ENCODE measurements around the gene UBXN1.
"Not testable (repeated sequence)": the region's sequence is repeated elsewhere in the genome, so short reads cannot be mapped to it uniquely, and the experiment has no call there.

Gene UBXN1

DNA sequence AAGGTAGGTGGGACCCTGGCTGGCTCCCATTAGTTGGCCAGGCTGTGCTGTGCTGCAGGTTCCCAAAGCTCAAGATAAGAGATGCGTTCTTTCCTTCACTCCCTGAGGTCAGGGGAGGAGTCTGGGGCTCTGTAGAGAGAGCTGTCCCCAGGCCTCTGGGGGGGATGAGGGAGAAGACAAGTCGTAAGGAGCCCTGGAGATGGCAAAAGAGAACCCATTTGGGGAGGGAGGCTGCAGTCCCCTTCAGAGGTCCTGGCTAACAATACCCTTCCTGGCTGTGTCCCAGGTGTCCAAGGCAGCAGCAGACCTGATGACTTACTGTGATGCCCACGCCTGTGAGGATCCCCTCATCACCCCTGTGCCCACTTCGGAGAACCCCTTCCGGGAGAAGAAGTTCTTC, 29.5 kb upstream of the UBXN1 start:
- no peak for DNase-seq

- DNase-seq, result no peak
Measured at GRCh38 chr11:62707277-62707861, 28.5 kb upstream of the UBXN1 start, which contains the start of the genes BSCL2 and GNG3. TSS of gene BSCL2 (minus strand) at chr11:62707424. CDS start at chr11:62707195, 229 bp downstream. TSS of gene GNG3 (plus strand) at chr11:62707676. CDS start at chr11:62708296, 620 bp downstream.

DNA sequence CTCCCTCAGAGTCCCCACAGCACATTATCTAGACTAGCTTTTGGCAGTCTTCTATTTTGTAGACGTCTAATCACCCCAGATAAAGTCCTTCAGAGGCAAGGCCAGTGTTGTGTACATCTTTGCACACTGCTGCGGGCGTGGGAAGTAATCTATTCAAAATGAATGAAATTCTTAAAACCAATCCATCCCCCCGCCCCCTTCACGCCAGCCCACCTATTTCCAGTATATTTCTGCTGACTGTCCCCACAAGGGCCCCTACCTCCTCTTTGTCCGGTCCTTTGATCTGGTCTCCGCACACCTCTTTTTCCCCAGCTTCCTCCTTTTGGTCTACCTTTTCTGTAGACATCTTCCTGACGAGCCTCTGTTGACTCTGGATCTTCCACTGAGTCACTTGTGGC, 28.0 kb upstream of the UBXN1 start:
- no peak for DNase-seq

GRCh38 chr11:62705880-62706849, 27.3 kb upstream of the UBXN1 start:
- DNase-seq, result peak; percentile 93 to 97

DNA sequence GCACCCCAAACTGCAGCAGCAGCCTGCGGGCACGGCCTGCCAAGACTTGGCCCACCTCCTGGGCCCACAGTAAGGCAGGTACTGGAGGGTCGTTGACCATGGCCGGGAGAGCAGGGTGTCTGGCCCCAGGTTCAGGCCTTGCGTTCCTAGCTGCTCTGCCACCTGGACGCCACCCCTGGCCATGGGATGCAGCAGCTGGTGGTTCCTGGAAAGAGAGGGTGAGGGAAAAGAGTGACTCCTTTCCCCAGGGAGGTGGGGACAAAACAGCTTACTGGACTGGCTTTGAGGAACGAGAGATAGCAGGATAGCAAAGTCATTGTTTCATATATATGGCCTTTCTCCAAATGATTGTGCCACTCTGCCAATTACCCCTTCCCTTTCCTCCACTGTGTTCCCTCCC, 26.5 kb upstream of the UBXN1 start:
- no peak for DNase-seq

- DNase-seq, result not testable (repeated sequence)
Measured at GRCh38 chr11:62703921-62704320, 25.0 kb upstream of the UBXN1 start.

- DNase-seq, result no peak
Measured at GRCh38 chr11:62702246-62702645, 23.4 kb upstream of the UBXN1 start.

GRCh38 chr11:62694455-62695167, 15.7 kb upstream of the UBXN1 start:
- DNase-seq, result peak; percentile 74 to 76

DNA sequence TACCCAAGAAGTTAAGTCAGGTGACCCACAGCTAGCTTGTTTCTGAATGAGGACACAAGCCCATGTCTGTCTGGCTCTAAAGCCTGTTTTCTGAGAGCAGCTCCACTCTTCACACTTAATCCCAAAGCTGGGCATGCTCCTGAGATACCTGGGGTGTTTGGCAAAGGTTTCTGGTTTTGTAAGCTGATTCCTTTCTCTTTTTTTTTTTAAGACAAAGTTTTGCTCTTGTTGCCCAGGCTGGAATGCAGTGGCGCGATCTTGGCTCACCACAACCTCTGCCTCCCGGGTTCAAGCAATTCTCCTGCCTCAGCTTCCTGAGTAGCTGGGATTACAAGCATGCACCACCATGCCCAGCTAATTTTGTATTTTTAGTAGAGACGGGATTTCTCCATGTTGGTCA, 14.8 kb upstream of the UBXN1 start:
- DNase-seq, result not testable (repeated sequence)

DNA sequence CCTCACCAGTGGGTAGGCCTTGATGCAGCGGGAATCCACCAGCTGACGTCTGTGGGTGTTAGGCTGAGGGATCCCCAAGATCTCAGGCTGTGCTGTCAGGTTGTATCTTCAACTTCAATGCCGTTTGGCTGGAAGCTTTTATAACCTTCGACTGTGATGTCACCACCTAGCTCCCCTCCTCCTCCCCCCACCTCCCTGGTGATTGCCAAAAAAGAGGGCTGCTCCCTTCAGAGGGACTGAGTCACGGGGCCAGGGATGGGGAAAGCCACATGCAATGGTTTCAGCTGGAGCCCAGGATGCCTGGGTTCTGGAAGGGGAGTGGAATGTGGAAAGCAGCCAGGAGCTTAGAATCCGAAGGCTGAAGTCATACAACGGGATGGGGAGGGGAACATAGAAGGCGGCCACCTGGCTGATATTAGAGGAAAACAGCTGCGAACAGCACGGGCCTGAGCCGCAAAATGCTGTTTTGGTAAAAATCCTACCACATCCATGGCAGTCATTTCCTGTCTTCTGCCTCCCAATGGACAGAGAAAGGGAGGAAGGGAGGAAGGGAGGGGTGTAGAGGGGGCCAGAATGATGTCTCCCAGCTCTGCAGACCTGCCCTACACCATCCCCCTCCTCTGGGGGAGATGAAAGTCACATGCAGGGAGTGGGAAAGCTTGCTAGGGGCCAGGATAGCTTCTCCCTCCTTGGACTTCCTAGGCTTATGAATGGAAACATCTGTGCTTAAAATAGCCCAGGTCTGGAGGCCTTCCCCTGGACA, 10.7 kb upstream of the UBXN1 start, which contains the start of gene LRRN4CL:
Gene LRRN4CL (minus strand): TSS at position 110 of the 763 bp plus-strand sequence. CDS start 1,022 bp downstream, outside the sequence.
- DNase-seq, result no peak

DNA sequence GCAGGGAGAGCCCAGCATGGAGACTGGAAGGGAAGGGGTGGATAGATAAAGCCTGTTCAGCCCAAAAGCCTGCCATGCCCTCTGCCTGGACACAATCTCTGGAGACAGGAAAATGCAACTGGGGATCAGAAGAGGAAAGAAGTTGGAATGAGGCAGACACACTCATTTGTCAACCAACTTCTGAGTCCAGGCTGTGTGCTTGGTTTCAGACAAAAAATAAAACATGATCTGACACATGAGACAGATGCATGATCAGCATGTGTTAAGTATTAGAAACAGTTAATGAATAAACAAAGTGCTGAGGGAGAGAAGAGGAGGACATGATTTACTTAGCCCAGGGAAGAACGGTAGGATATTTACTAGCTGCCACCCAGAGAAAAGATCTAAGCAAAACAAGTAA, 9.6 kb upstream of the UBXN1 start:
- DNase-seq, result no peak

DNA sequence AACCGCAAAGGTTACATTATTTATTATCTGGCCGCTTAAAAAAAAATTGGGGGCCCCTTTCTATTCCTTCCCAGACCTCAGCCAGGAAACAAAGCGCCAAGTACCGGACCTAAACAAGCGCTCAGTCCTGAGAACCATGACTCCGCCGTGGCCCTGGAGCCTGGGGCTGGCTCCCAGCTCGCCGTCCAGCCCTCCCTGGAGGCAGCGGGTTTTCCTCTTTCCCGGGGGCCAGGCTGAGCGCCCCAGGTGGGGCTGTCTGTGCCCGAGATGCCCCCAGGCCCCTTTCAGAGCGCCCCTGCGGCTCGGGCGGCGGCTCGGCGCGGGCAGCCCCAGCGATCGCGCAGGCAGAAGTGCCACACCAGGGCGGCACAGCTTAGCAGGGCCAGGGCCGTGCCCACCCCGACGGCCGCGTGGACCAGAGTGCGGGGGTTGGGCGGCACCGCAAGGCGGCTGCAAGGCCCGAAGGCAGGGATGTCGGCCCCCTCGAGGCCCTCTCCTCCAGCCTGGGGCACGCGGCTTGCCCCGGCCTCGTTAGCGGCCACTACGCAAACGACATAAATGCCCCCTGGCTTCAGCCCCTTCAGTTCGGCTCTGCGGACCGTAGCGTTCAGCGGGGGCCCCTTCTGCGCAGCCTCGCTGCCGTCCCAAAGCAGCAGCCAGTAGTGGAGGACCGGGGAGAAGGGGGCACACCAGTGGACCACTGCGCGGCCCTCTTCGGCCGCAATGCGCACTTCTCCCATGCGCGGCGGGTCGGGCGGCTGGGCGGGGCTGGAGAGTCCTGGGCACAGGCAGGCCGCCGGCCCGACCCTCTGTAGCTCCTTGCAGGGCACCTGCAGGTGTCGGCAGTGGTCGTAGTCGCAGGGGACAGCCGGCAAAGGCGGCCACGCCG, 8.9 kb upstream of the UBXN1 start:
- DNase-seq, result no peak

DNA sequence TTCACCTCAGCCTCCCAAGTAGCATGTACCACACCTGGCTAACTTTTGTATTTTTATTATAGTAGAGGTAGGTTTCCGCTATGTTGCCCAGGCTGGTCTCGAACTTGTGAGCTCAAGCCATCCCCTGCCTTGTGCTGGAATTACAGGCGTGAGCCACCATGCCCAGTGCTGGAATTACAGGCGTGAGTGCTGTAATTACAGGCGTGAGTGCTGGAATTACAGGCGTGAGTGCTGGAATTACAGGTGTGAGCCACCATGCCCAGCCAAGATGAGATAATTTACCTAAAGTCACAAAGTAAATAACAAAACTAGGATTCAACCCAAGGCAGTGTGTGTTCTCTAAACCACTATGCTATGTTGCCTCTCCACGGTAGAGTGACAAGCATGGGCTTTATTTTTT, 3.6 kb upstream of the UBXN1 start:
- DNase-seq, result no peak

- DNase-seq, result peak in 1 of 2 donors; percentile 25
Measured at GRCh38 chr11:62680825-62681240, 2.0 kb upstream of the UBXN1 start.

DNA sequence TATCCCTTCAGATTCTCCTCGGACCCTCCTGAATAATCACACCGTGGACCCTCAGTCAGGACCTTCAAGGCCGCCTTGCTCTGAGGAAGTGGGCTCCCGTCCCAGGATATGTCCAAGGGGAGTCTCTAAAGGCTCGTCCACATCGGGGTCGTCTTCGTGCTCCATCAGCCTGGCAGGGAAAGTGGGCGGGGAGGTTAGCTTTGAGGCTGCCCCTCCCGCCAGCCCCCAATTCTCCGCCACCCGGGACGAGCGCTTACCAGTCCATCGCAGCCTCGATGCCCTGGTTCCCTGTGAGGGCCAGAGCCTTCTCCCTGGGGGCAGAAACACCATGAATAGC, 472 bp downstream of the UBXN1 start:
- DNase-seq, result no peak

GRCh38 chr11:62677714-62678113, 1.2 kb downstream of the UBXN1 start:
- DNase-seq, result no peak

DNA sequence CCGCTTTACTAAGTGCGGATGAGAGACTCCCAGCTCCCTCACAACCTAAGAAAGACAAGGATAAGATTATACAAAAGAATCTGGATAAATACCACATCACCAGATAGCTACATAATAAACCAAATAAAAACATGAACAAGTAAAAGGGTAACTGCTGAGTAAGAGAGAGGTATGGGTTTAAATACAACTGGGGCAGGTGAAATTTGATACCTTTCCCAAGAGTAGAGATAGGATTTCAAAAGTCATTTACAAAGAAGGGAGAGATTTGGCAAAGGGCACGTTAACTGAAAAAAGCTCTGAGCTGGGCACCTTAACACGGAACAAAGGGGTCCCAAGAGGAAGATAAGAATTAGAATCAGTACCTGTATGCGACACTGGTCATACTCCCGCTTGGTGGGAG, 1.7 kb downstream of the UBXN1 start:
- no peak for DNase-seq

GRCh38 chr11:62676698-62677097, 2.2 kb downstream of the UBXN1 start:
- no peak for DNase-seq

GRCh38 chr11:62675415-62675814, 3.5 kb downstream of the UBXN1 start:
- not testable (repeated sequence) for DNase-seq

- DNase-seq, result no peak
Measured at GRCh38 chr11:62673196-62673525, 5.7 kb downstream of the UBXN1 start.

DNA sequence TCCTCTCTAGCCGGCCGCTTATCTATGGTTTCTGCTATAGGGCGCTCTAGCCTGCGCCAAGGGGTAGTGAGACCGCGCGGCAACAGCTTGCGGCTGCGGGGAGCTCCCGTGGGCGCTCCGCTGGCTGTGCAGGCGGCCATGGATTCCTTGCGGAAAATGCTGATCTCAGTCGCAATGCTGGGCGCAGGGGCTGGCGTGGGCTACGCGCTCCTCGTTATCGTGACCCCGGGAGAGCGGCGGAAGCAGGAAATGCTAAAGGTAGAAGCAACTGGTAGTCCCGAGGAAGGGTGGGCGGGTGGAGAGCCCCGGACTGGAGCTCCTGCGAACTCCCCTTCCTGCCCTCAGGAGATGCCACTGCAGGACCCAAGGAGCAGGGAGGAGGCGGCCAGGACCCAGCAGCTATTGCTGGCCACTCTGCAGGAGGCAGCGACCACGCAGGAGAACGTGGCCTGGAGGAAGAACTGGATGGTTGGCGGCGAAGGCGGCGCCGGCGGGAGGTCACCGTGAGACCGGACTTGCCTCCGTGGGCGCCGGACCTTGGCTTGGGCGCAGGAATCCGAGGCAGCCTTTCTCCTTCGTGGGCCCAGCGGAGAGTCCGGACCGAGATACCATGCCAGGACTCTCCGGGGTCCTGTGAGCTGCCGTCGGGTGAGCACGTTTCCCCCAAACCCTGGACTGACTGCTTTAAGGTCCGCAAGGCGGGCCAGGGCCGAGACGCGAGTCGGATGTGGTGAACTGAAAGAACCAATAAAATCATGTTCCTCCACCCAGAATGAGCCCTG, 7.1 kb downstream of the UBXN1 start, which contains the start of the genes LBHD1 and UQCC3:
Gene LBHD1 (minus strand): TSS at position 660 of the 782 bp plus-strand sequence. CDS start 2,236 bp downstream, outside the sequence.
Gene UQCC3 (plus strand): TSS at position 66 of the 782 bp plus-strand sequence. CDS start 73 bp downstream, at position 139.
- peak; percentile 74 to 80 for DNase-seq

All from stimulated activated CD4-positive, alpha-beta T cell treated with anti-CD3 and anti-CD28 coated beads, Interleukin-2, amount 100 ng/mL, for 48 hours (primary cell).